ENCODE results near the gene GALNT18. TPM values are rescaled to one million over a fixed set of nuclear protein-coding genes. Genes with fewer than 3 reads are reported as not detected.
"Not testable (repeated sequence)": the region's sequence is repeated elsewhere in the genome, so short reads cannot be mapped to it uniquely, and the experiment has no call there.

The GALNT18 gene
- total RNA-seq, 2 donors from 2014 or later = 2.4 to 2.5 TPM

DNA sequence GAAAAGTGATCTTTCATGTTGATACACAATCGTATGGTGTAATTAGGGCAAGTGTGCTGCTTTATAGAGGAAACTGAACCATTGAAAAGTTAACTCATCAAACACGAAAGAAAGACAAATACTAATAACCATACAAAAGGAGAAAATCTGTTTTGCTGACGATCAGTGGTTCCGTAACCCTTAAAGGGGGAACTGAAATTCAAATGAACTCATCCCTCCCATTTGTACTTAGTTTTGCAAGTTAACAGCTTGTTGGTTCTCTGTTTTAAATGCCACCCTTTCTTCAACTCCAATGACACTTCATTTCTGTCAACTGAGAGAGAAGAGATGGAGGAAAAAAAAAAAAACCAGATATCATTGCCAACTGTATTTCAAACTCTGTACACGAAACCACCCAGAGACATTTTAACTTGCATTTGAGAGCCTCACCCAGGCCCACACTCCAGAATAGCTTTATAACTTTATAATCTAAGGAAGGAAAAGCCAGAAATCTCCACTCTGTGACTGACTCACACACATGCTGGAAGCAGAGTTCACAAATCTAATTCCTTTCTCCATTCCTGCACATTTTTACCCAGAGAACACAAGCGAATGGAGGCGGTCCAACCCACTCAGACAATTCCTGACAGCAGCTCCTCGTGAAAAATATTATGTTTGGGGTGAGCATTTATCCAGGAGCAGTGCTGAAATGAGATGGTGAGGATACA is 251.4 kb downstream of the GALNT18 start:
- no peaks in the 10 kb centered on the region for H3K4me1 Mint-ChIP-seq (ENCODE audit: low read depth)
- peaks cover 7% of the 10 kb centered on the region for H3K27me3 Mint-ChIP-seq (ENCODE audit: low read depth)
- peaks cover 0 to 3% of the 10 kb centered on the region in 2 donors for H3K36me3 Mint-ChIP-seq (ENCODE audit: insufficient read depth in 2 of 2)
- H3K9me3 Mint-ChIP-seq = peaks cover 0 to 5% of the 10 kb centered on the region in 2 donors
- ATAC-seq (replicated peaks in 1 of 2) (no peak), DNase-seq (no peak)
- H3K4me3 Mint-ChIP-seq = no peak overlapping the region
- no peak overlapping the region for H3K27ac Mint-ChIP-seq

DNA sequence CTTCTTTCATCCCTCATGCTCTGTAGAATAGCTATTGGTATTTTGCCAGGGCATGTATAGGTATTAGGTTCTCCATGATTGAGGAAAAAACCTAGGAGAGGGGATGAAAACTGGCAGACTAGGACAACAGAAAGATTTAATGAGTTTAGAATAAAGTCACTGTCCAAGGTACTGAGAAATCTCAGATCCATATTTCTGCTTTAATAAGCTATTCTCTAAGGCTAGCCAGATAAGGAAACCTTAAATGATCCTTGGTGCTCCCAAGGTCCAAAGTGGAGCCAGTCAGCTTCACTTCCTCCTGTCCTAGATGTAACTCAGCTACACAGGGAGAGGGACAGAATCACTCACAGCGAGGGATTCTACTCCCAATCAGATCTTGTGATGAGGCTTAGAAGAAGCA is 255.0 kb downstream of the GALNT18 start:
- Mint-ChIP-seq H3K4me3 (no peak overlapping the region), H3K9me3 (peaks cover 0 to 8% of the 10 kb centered on the region in 2 donors), H3K27me3 (ENCODE audit: low read depth) (no peaks in the 10 kb centered on the region), H3K27ac (no peak overlapping the region), H3K4me1 (ENCODE audit: low read depth) (no peaks in the 10 kb centered on the region), H3K36me3 (ENCODE audit: insufficient read depth in 2 of 2) (peaks cover 0 to 3% of the 10 kb centered on the region in 2 donors)
- DNase-seq (no peak), ATAC-seq (replicated peaks in 1 of 2) (no peak)

DNA sequence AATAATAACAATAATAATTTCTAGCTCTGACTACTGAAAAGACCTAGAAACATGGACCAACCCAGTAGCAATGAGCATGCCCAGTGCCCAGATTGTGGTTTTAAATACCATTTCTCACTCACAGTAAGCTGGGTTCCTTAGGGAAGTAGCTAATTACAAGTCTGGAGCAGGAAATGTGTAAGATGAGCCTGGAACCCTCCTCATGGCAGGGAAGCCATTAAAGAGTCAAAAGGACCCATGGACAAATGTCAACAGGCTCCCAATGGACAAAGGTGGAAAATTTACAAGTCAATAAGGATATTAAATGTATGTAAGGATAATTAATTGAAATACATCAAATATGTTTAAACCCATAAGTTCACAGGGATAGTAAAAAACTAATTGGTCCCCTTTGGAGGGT is 258.1 kb downstream of the GALNT18 start:
- Mint-ChIP-seq H3K27ac (no peak overlapping the region), H3K27me3 (ENCODE audit: low read depth) (peaks cover 6% of the 10 kb centered on the region), H3K36me3 (ENCODE audit: insufficient read depth in 2 of 2) (no peaks in the 10 kb centered on the region), H3K4me3 (no peak overlapping the region), H3K9me3 (peaks cover 0 to 6% of the 10 kb centered on the region in 2 donors), H3K4me1 (ENCODE audit: low read depth) (no peaks in the 10 kb centered on the region)
- ATAC-seq (replicated peaks in 1 of 2) = no peak
- no peak for DNase-seq

DNA sequence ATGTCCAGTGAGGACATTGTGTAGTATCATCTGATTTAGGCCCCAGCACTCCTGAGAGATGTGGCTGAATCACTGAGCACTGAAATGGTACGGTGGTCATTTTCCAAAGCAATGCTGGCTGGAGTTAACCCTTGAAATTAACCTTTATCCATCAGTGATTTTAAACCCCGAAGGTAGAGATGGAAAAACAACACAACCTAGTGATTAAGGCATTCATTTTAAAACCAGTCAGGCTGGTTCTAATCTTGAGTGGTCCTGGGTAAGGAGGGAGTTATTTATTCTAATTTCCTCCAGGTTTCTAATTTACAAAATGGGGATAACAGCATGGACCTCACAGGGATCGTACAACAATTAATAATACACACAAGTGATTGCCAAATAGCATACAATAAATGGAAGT is 262.2 kb downstream of the GALNT18 start:
- no peaks in the 10 kb centered on the region for H3K4me1 Mint-ChIP-seq (ENCODE audit: low read depth)
- ATAC-seq (replicated peaks in 1 of 2) (no peak), DNase-seq (no peak)
- peaks cover 6% of the 10 kb centered on the region for H3K27me3 Mint-ChIP-seq (ENCODE audit: low read depth)
- H3K9me3 Mint-ChIP-seq = no peaks in the 10 kb centered on the region
- no peaks in the 10 kb centered on the region for H3K36me3 Mint-ChIP-seq (ENCODE audit: insufficient read depth in 2 of 2)
- no peak overlapping the region for H3K4me3 Mint-ChIP-seq
- H3K27ac Mint-ChIP-seq = no peak overlapping the region

DNA sequence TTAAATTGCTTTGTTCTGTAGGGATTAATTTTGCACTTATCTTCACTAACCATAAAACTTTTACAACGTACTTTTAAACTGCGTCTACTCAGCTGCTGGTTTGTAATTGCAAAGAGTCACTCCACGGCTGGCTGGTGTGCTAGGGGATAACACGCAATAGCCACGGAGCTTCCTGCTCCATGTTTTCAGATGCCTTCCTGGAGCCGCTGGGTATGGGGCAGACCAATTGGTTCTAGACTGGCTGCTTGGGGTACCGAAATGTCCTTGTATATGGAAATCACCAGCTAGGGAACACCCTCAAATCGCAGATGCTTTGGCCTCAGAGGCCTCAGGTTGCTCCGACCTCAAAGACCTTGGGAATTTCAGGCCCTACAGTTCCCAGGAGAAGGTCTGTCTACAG is 265.0 kb downstream of the GALNT18 start:
- Mint-ChIP-seq H3K4me3 (no peak overlapping the region), H3K36me3 (ENCODE audit: insufficient read depth in 2 of 2) (no peaks in the 10 kb centered on the region), H3K27me3 (ENCODE audit: low read depth) (peaks cover 6% of the 10 kb centered on the region), H3K27ac (peak overlapping the region; percentile 18), H3K4me1 (ENCODE audit: low read depth) (no peaks in the 10 kb centered on the region), H3K9me3 (no peaks in the 10 kb centered on the region)
- ATAC-seq (replicated peaks in 1 of 2) (no peak), DNase-seq (no peak)

DNA sequence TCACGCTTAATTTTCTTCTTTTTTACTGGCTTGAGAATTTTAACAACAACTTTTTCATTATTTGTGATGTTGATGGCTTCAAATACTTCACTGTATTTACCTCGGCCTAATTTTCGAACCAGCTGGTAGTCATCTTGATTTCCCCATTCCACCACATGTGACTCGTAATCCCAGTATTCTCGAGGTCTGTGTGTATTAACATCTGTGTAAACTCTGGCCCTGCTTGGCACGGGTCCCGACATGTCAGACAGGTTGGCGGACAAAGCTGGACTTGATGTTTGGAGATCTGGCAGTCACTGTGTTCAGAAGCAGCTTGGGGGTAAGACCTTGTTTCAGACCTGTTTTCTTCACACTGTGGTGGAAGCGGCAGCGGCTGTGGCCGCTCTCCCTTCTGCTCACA is 268.9 kb downstream of the GALNT18 start, which contains the start of gene CSNK2A3:
Gene CSNK2A3, minus strand, starts transcription at position 373 of the 400 bp plus-strand sequence. Its CDS starts 131 bp downstream, at position 242.
- not testable (repeated sequence) for H3K27me3 Mint-ChIP-seq (ENCODE audit: low read depth); H3K27ac Mint-ChIP-seq; H3K36me3 Mint-ChIP-seq (ENCODE audit: insufficient read depth in 2 of 2); H3K4me1 Mint-ChIP-seq (ENCODE audit: low read depth); DNase-seq; ATAC-seq (replicated peaks in 1 of 2); H3K4me3 Mint-ChIP-seq; H3K9me3 Mint-ChIP-seq

DNA sequence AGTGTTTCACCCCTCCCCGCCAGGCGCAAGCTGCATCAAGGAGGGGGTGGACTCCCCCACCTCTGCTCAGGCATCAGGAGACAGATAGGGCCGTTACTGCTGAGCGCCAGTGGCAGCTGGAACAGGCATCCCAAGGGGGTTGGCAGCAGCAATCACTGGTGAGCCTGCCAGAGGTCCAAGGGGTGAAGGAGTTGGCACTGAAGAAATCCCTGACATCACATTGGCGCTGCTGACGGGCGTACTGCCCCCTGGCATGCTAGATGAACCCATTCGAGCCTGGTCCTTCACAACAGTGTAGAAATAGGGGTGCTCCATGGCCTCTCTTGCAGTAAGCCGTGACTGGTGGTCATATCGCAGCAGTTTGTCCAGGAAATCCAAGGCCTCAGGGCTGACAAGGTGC is 270.0 kb downstream of the GALNT18 start:
- not testable (repeated sequence) for ATAC-seq (replicated peaks in 1 of 2); H3K27me3 Mint-ChIP-seq (ENCODE audit: low read depth); H3K27ac Mint-ChIP-seq; DNase-seq; H3K4me1 Mint-ChIP-seq (ENCODE audit: low read depth); H3K4me3 Mint-ChIP-seq; H3K36me3 Mint-ChIP-seq (ENCODE audit: insufficient read depth in 2 of 2); H3K9me3 Mint-ChIP-seq

DNA sequence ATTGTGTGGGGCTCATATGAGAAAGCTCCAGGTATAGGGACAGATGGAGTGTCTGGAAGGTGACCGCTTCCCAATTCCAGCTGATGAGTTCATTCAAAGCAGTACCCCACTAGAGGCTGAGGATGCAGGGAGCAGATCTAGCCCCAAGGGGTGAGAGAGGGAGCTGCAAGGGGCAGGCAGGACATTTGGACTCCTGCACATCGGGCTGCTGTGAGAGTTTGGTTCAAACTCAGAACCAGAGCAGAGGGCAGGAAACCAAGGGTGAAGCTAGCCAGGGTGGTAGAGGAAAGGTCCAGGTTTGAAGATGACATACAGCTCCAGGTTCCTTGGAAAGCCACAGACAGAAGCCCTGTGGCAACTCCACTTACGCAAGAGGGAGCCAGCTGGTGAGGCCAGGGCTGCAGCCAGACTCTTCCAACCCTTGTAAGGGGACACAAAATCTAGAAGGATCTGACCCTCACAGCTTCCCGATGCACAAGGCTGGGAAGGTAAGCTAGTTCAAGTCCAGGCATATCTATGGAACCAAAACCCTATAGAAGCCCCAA is 270.7 kb downstream of the GALNT18 start:
- ATAC-seq (replicated peaks in 1 of 2) (no peak), DNase-seq (no peak)
- Mint-ChIP-seq H3K9me3 (no peaks in the 10 kb centered on the region), H3K36me3 (ENCODE audit: insufficient read depth in 2 of 2) (no peaks in the 10 kb centered on the region), H3K4me3 (no peak overlapping the region), H3K4me1 (ENCODE audit: low read depth) (no peaks in the 10 kb centered on the region), H3K27me3 (ENCODE audit: low read depth) (no peaks in the 10 kb centered on the region), H3K27ac (no peak overlapping the region)

DNA sequence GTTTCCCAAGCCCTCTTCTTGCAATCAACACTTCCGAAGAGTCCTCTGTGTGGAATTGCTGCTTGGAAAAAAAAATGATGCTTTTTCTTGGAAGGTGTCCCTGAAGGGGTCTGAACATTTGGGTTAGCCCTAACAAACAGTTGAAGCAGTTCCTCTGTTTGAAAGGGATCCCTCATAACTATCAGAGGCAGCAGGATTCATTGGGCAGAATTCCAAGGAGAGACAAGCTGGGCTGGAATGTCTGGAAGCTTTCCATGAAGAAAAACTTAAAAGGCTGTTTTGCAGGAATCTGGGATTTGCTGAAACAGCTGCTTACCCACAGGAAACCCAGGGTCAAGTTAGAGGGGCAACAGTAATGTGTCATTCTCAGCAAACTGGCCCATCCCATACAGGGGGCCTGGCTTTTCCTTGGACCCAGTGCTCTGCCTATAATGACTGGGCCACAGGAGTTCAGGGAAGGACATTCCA is 271.9 kb downstream of the GALNT18 start:
- Mint-ChIP-seq H3K27ac (no peak overlapping the region), H3K27me3 (ENCODE audit: low read depth) (no peaks in the 10 kb centered on the region), H3K9me3 (no peaks in the 10 kb centered on the region), H3K4me3 (no peak overlapping the region), H3K36me3 (ENCODE audit: insufficient read depth in 2 of 2) (no peaks in the 10 kb centered on the region), H3K4me1 (ENCODE audit: low read depth) (no peaks in the 10 kb centered on the region)
- DNase-seq (no peak), ATAC-seq (replicated peaks in 1 of 2) (no peak)

DNA sequence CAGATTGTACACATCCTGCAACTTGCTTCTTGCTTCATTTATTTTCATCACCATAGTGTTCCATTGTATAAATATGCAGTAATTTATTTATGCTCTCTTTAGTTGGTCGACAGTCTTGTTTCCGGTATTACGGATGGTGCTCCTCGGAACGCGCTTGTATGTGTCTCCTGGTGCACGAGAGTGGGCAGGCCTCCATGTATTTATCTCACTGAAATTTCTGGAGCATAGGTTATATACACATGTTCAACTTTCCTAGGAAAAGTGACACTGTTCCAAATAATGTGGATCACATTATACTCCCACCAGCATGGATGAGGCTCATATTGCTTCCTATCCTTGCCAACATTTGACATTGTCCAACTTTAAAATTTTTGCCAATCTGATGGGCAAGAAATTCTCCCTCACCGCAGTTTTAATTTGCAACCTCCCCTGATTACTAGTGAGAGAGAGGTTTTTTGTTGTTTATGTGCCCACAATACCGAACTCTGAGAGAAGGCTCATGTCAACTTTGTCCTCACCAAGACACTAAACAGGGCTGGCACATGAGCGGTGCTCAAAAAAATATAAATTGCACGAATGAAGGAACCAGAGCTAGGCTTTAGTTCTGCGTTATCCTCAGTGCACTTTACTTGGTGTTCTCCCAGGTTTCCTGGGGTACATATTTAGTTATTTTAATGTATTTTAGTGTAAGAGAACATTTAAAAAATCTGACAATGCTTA is 272.5 kb downstream of the GALNT18 start:
- Mint-ChIP-seq H3K4me1 (ENCODE audit: low read depth) (peaks cover 1% of the 10 kb centered on the region), H3K27me3 (ENCODE audit: low read depth) (no peaks in the 10 kb centered on the region), H3K4me3 (no peak overlapping the region), H3K9me3 (no peaks in the 10 kb centered on the region), H3K27ac (no peak overlapping the region), H3K36me3 (ENCODE audit: insufficient read depth in 2 of 2) (no peaks in the 10 kb centered on the region)
- ATAC-seq (replicated peaks in 1 of 2) (no peak), DNase-seq (no peak)

DNA sequence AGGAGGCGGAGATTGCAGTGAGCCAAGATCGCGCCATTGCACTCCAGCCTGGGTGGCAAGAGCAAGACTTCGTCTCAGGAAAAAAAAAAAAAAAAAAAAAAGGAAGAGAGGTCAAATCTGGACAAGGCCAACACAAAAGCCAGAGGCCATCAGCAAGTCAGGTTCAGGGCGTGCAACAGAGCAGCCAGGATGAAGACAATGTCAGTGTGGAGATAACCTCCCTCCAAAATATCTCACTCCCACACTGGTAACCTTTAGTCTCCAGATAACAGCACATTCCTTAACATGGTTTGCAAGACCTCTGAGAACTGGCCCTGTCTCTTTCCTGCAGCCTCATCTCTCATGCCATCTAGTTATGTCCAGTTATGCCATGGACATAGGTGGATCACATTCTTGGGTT is 273.5 kb downstream of the GALNT18 start:
- Mint-ChIP-seq H3K9me3 (no peaks in the 10 kb centered on the region), H3K27me3 (ENCODE audit: low read depth) (no peaks in the 10 kb centered on the region), H3K4me3 (no peak overlapping the region), H3K4me1 (ENCODE audit: low read depth) (peaks cover 6% of the 10 kb centered on the region), H3K27ac (no peak overlapping the region), H3K36me3 (ENCODE audit: insufficient read depth in 2 of 2) (no peaks in the 10 kb centered on the region)
- no peak for ATAC-seq (replicated peaks in 1 of 2)
- no peak for DNase-seq

DNA sequence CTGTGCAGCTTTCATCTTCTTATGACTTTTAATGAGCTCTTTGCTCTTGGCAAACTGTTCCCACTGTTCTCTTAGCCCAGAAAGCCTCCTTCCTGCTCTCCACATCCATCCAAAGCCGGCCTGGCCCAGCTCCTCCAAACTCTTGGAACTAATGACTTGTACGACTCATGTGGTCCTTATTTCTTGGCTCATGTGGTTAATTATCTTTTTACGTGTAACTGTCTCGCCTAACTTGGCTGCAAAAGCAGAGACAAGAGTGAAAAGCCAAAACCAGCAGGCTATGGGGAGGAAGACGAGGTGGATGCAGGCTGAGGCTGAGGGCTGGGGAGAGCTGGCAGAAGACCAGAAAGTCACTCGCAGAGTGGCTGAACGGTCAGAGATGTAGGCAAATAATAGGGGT is 274.2 kb downstream of the GALNT18 start:
- H3K27me3 Mint-ChIP-seq (ENCODE audit: low read depth) = no peaks in the 10 kb centered on the region
- no peak overlapping the region for H3K27ac Mint-ChIP-seq
- H3K36me3 Mint-ChIP-seq (ENCODE audit: insufficient read depth in 2 of 2) = no peaks in the 10 kb centered on the region
- peaks cover 6% of the 10 kb centered on the region for H3K4me1 Mint-ChIP-seq (ENCODE audit: low read depth)
- no peak for DNase-seq
- no peak for ATAC-seq (replicated peaks in 1 of 2)
- no peak overlapping the region for H3K4me3 Mint-ChIP-seq
- no peaks in the 10 kb centered on the region for H3K9me3 Mint-ChIP-seq

DNA sequence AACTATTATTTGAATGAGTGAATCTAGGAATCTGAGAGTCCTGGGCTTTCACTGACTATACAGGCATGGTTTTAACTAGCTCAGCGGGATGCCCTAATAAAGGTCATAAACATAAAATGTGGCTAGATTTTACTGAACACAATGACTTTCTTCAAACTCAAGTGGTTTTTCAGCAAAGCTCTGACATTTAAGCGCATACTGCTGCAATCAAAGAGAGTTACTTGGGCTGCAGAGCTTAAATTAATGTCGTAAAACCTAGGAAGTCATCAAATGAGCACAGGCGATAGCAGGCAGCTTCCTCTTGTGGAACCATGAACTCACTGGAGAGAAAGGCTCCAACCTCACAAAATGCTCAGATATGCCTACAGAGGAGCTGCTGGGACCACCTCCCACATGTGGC is 275.5 kb downstream of the GALNT18 start:
- no peak for ATAC-seq (replicated peaks in 1 of 2)
- no peaks in the 10 kb centered on the region for H3K27me3 Mint-ChIP-seq (ENCODE audit: low read depth)
- no peaks in the 10 kb centered on the region for H3K9me3 Mint-ChIP-seq
- H3K36me3 Mint-ChIP-seq (ENCODE audit: insufficient read depth in 2 of 2) = no peaks in the 10 kb centered on the region
- no peak overlapping the region for H3K27ac Mint-ChIP-seq
- no peak overlapping the region for H3K4me3 Mint-ChIP-seq
- peaks cover 6% of the 10 kb centered on the region for H3K4me1 Mint-ChIP-seq (ENCODE audit: low read depth)
- DNase-seq = no peak

Measured in activated T-cell treated with anti-CD3 and anti-CD28 coated beads, Interleukin-2, amount 50 U/mL, for 72 hours (primary cell).